ENCODE results near the gene FBN2.

DNA sequence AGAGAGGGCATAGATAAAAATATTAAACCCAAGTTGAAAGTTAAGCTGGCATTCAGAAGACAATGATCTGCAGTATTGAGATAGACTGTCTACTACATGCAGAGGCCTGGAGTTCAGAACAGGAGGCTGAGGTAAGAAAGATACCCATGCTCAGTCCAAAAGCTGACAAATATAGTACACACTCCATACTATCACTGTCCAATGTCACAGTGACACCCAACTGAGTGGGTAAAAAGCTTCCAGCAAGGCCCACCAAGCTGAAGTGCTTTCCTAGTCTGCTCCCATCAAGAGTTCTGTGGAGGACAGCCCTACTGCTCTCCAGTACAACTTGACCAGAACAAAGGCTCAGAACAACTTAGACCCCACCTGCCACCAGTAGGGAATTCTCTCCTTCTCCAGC lies 329.6 kb downstream of the FBN2 start:
- TF ChIP-seq, protein P1, sequence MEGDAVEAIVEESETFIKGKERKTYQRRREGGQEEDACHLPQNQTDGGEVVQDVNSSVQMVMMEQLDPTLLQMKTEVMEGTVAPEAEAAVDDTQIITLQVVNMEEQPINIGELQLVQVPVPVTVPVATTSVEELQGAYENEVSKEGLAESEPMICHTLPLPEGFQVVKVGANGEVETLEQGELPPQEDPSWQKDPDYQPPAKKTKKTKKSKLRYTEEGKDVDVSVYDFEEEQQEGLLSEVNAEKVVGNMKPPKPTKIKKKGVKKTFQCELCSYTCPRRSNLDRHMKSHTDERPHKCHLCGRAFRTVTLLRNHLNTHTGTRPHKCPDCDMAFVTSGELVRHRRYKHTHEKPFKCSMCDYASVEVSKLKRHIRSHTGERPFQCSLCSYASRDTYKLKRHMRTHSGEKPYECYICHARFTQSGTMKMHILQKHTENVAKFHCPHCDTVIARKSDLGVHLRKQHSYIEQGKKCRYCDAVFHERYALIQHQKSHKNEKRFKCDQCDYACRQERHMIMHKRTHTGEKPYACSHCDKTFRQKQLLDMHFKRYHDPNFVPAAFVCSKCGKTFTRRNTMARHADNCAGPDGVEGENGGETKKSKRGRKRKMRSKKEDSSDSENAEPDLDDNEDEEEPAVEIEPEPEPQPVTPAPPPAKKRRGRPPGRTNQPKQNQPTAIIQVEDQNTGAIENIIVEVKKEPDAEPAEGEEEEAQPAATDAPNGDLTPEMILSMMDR (IDR thresholded peaks at IDR 0.05): no peak
- no peak for TF ChIP-seq POLR2A (IDR thresholded peaks at IDR 0.05; ENCODE audit: low read depth)

Measured in esophagus muscularis mucosa (tissue), 3 donors.